ENCODE data around the gene KMO.
A peak's percentile ranks its signal among the peaks of the same experiment; 100 is the strongest.

The KMO gene

GRCh38 chr1:241503444-241503843, 28.7 kb upstream of the KMO start:
- no peak for DNase-seq (ENCODE audit: low read depth in 1 of 2, low spot score in 1 of 2)
- TF ChIP-seq GABPA (IDR thresholded peaks at IDR 0.05; ENCODE audit: low read depth) (no peak), REST (IDR thresholded peaks at IDR 0.05; ENCODE audit: insufficient replicate concordance, low read depth) (no peak), SPI1 (IDR thresholded peaks at IDR 0.05; ENCODE audit: borderline replicate concordance, low read depth) (no peak), CTCF (IDR thresholded peaks at IDR 0.05; ENCODE audit: insufficient read depth, low read length) (no peak), POLR2AphosphoS5 (IDR thresholded peaks at IDR 0.05; ENCODE audit: low read depth) (no peak)
- H3K4me3 ChIP-seq (replicated peaks; ENCODE audit: insufficient read depth, low read length), result no peak overlapping the region
- H3K27ac ChIP-seq (replicated peaks), result no peak overlapping the region
- H3K27me3 ChIP-seq (ENCODE audit: insufficient read depth, poor library complexity, severe bottlenecking), result no peaks in the 10 kb centered on the region

GRCh38 chr1:241507189-241507863, 24.9 kb upstream of the KMO start:
- no peak for DNase-seq (ENCODE audit: low read depth in 1 of 2, low spot score in 1 of 2)
- peak overlapping the region; percentile 30; the same call in 1 of the 2 replicates for H3K27ac ChIP-seq (replicated peaks)
- no peak for TF ChIP-seq CTCF (IDR thresholded peaks at IDR 0.05; ENCODE audit: insufficient read depth, low read length)
- no peak for TF ChIP-seq GABPA (IDR thresholded peaks at IDR 0.05; ENCODE audit: low read depth)
- no peak for TF ChIP-seq REST (IDR thresholded peaks at IDR 0.05; ENCODE audit: insufficient replicate concordance, low read depth)
- TF ChIP-seq POLR2AphosphoS5 (IDR thresholded peaks at IDR 0.05; ENCODE audit: low read depth), result no peak
- TF ChIP-seq SPI1 (IDR thresholded peaks at IDR 0.05; ENCODE audit: borderline replicate concordance, low read depth), result no peak

GRCh38 chr1:241513378-241513777, 18.8 kb upstream of the KMO start:
- H3K27ac ChIP-seq (replicated peaks), result no peak overlapping the region
- no peaks in the 10 kb centered on the region for H3K27me3 ChIP-seq (ENCODE audit: insufficient read depth, poor library complexity, severe bottlenecking)
- no peak for DNase-seq (ENCODE audit: low read depth in 1 of 2, low spot score in 1 of 2)
- TF ChIP-seq CTCF (IDR thresholded peaks at IDR 0.05; ENCODE audit: insufficient read depth, low read length), result no peak
- no peak for TF ChIP-seq GABPA (IDR thresholded peaks at IDR 0.05; ENCODE audit: low read depth)
- TF ChIP-seq SPI1 (IDR thresholded peaks at IDR 0.05; ENCODE audit: borderline replicate concordance, low read depth), result no peak
- no peak for TF ChIP-seq REST (IDR thresholded peaks at IDR 0.05; ENCODE audit: insufficient replicate concordance, low read depth)
- no peak for TF ChIP-seq POLR2AphosphoS5 (IDR thresholded peaks at IDR 0.05; ENCODE audit: low read depth)
- no peak overlapping the region for H3K4me3 ChIP-seq (replicated peaks; ENCODE audit: insufficient read depth, low read length)

More at GRCh38 chr1:241507189-241507863, 24.9 kb upstream of the KMO start:
- Histone ChIP-seq H3K27me3 (ENCODE audit: insufficient read depth, poor library complexity, severe bottlenecking) (no peaks in the 10 kb centered on the region), H3K4me3 (replicated peaks; ENCODE audit: insufficient read depth, low read length) (no peak overlapping the region)
